Fibroblast of lung (primary cell): ENCODE measurements around the gene TOX4. TPM values are rescaled to one million over a fixed set of nuclear protein-coding genes. Genes with fewer than 3 reads are reported as not detected.
A peak's percentile ranks its signal among the peaks of the same experiment; 100 is the strongest.

Experiments used
- DNase-seq, 2 donors: peaks; one replicate each; pipeline versions ENCODE4 v3.0.0 to v3.0.0-alpha.2; 2010; ENCODE audit warnings: low read depth in 2 of 2
- H2AFZ ChIP-seq: 2 replicates; pipeline ENCODE4 v1.5.1; 2012; ENCODE audit warnings: low read length, control low read depth, inconsistent platforms
- H3K27ac ChIP-seq: 2 replicates; pipeline ENCODE4 v1.5.1; 2011; ENCODE audit warnings: low read length, control low read depth; ENCODE audit not compliant: insufficient read depth
- H3K27me3 ChIP-seq: 2 replicates; pipeline ENCODE4 v1.5.1; 2011; ENCODE audit warnings: mild to moderate bottlenecking, low read length; ENCODE audit not compliant: control insufficient read depth, insufficient read depth
- H3K36me3 ChIP-seq: 2 replicates; pipeline ENCODE4 v1.5.1; 2011; ENCODE audit warnings: low read length; ENCODE audit not compliant: control insufficient read depth, insufficient read depth
- H3K4me1 ChIP-seq: 2 replicates; pipeline ENCODE4 v1.5.1; 2011; ENCODE audit warnings: low read length; ENCODE audit not compliant: control insufficient read depth, insufficient read depth; ENCODE audit errors: extremely low read depth
- H3K4me2 ChIP-seq: 2 replicates; pipeline ENCODE4 v1.5.1; 2011; ENCODE audit warnings: low read length, control low read depth; ENCODE audit not compliant: insufficient read depth; ENCODE audit errors: extremely low read depth
- H3K4me3 ChIP-seq, 4 experiments: fragments of 200-600 bp in 1 of 4; sonication (generic) in 1 of 4; replicated peaks in 1 of 4; 2 replicates each; pipeline ENCODE4 v1.5.1; 2011 to 2016; ENCODE audit warnings: low read length in 4 of 4, low read depth in 3 of 4, mild to moderate bottlenecking in 3 of 4, control low read depth in 2 of 4, inconsistent platforms in 1 of 4, mixed read lengths in 1 of 4; ENCODE audit not compliant: insufficient read depth in 1 of 4; ENCODE audit errors: control extremely low read depth in 1 of 4
- H3K79me2 ChIP-seq: 2 replicates; pipeline ENCODE4 v1.5.1; 2012; ENCODE audit warnings: mild to moderate bottlenecking, low read length, inconsistent platforms; ENCODE audit not compliant: control insufficient read depth, insufficient read depth
- H3K9ac ChIP-seq: 2 replicates; pipeline ENCODE4 v1.5.1; 2011; ENCODE audit warnings: mild to moderate bottlenecking, low read length, control low read depth; ENCODE audit not compliant: insufficient read depth
- H3K9me3 ChIP-seq: 2 replicates; pipeline ENCODE4 v1.5.1; 2012; ENCODE audit warnings: low read depth, low read length; ENCODE audit not compliant: control insufficient read depth, insufficient read depth
- H4K20me1 ChIP-seq: 2 replicates; pipeline ENCODE4 v1.5.1; 2011; ENCODE audit warnings: low read length; ENCODE audit not compliant: control insufficient read depth, insufficient read depth; ENCODE audit errors: extremely low read depth
- CTCF ChIP-seq, 2 donors: IDR thresholded peaks in 1 of 2; conservative IDR thresholded peaks in 1 of 2; 1 replicate in 1 of 2; 2 replicates in 1 of 2; pipeline ENCODE4 v1.5.1; 2011 to 2012; ENCODE audit warnings: low read length in 2 of 2, control low read depth in 1 of 2, inconsistent platforms in 1 of 2, low read depth in 1 of 2, mild to moderate bottlenecking in 1 of 2
- EZH2 ChIP-seq: IDR thresholded peaks from 2 replicates; pipeline ENCODE4 v1.5.1; 2012; ENCODE audit warnings: low read length, control low read depth, mild to moderate bottlenecking; ENCODE audit errors: missing control alignments
- polyA plus RNA-seq, 2 donors: library from polyadenylated mRNA; depleted of rRNA in 1 of 2; stranded (reverse) in 1 of 2; unstranded in 1 of 2; fragments of >200 nt; gene quantifications; 2 replicates each; pipeline ENCODE4 v1.2.1, GENCODE V29; 2011 to 2012; ENCODE audit warnings: missing spikeins in 1 of 2
- total RNA-seq: library from RNA; depleted of rRNA; stranded (reverse); fragments of >200 nt; gene quantifications from 2 replicates; pipeline ENCODE4 v1.2.1, GENCODE V29; 2014

TOX4 gene
- total and polyA plus RNA-seq, 2 donors (not counting 1 experiment from before 2014, with no cell fraction given), result 30.6 to 86.1 TPM

GRCh38 chr14:21476523-21476924 is 471 bp upstream of the TOX4 start:
- H3K79me2 ChIP-seq, result peaks cover 38% of the 10 kb centered on the region
- TF ChIP-seq EZH2 (no peak), CTCF (conservative IDR thresholded peaks at IDR 0.05 in 1 of 2, IDR thresholded peaks at IDR 0.05 in 1 of 2; ENCODE audit: low read depth in 1 of 2, low read length in 2 of 2) (no peak)
- H3K36me3 ChIP-seq, result no peaks in the 10 kb centered on the region

GRCh38 chr14:21486640-21487087 is 9.7 kb downstream of the TOX4 start:
- H3K27me3 ChIP-seq, result no peaks in the 10 kb centered on the region
- H3K9me3 ChIP-seq, result no peaks in the 10 kb centered on the region
- peak; percentile 48 to 81 for DNase-seq
- no peak overlapping the region for H3K9ac ChIP-seq
- no peak overlapping the region for H3K4me3 ChIP-seq
- no peak overlapping the region for H3K4me2 ChIP-seq
- H2AFZ ChIP-seq, result no peak overlapping the region
- TF ChIP-seq CTCF (conservative IDR thresholded peaks at IDR 0.05 in 1 of 2, IDR thresholded peaks at IDR 0.05 in 1 of 2; ENCODE audit: low read depth in 1 of 2, low read length in 2 of 2) (no peak), EZH2 (no peak)
- H3K36me3 ChIP-seq, result peaks cover 13% of the 10 kb centered on the region
- H3K79me2 ChIP-seq, result peaks cover 7% of the 10 kb centered on the region
- no peaks in the 10 kb centered on the region for H4K20me1 ChIP-seq
- H3K27ac ChIP-seq, result peak overlapping the region; percentile 20
- H3K4me1 ChIP-seq, result no peaks in the 10 kb centered on the region

More at GRCh38 chr14:21476523-21476924, 471 bp upstream of the TOX4 start:
- H3K27ac ChIP-seq, result peak overlapping the region; percentile 69
- H3K9me3 ChIP-seq, result no peaks in the 10 kb centered on the region
- H3K9ac ChIP-seq, result peak overlapping the region; percentile 60
- no peaks in the 10 kb centered on the region for H3K4me1 ChIP-seq
- no peaks in the 10 kb centered on the region for H3K27me3 ChIP-seq
- no peaks in the 10 kb centered on the region for H4K20me1 ChIP-seq
- H3K4me2 ChIP-seq, result peak overlapping the region; percentile 84
- DNase-seq, result peak in 1 of 2 donors; percentile 66
- peak overlapping the region; percentile 84 to 94 (median 89) for H3K4me3 ChIP-seq
- H2AFZ ChIP-seq, result peak overlapping the region; percentile 96

GRCh38 chr14:21494902-21495762 is 18.1 kb downstream of the TOX4 start:
- DNase-seq, result peak; percentile 58 to 59
- no peak overlapping the region for H3K27ac ChIP-seq
- no peak overlapping the region for H3K9ac ChIP-seq
- no peak overlapping the region for H3K4me3 ChIP-seq
- H3K4me2 ChIP-seq, result no peak overlapping the region
- no peaks in the 10 kb centered on the region for H4K20me1 ChIP-seq
- no peaks in the 10 kb centered on the region for H3K79me2 ChIP-seq
- H3K27me3 ChIP-seq, result no peaks in the 10 kb centered on the region
- H2AFZ ChIP-seq, result no peak overlapping the region
- no peak for TF ChIP-seq CTCF (conservative IDR thresholded peaks at IDR 0.05 in 1 of 2, IDR thresholded peaks at IDR 0.05 in 1 of 2; ENCODE audit: low read depth in 1 of 2, low read length in 2 of 2)
- TF ChIP-seq EZH2, result no peak
- no peaks in the 10 kb centered on the region for H3K4me1 ChIP-seq
- no peaks in the 10 kb centered on the region for H3K9me3 ChIP-seq
- H3K36me3 ChIP-seq, result peaks cover 16% of the 10 kb centered on the region
